Measurements from ENCODE around the gene RB1.

DNA sequence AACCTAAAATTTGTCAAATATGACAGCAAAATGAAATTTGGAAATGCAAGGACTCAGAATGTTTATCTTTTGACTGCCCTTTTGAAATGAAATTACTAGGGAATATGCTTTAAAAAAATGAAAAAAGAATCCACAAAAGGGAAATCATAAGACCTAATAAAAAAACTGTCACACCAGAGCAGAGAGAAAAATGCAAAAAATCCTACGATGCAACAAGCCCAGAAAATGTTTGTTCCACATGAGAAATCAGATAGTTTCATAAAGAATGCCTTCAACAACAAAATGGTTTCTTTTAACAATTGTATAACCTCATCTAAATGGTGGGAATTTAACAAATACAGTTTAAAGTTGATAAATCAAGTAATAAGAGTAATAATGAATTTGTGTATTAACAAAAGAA lies 101.4 kb downstream of the RB1 start:
- TF ChIP-seq, protein P1, sequence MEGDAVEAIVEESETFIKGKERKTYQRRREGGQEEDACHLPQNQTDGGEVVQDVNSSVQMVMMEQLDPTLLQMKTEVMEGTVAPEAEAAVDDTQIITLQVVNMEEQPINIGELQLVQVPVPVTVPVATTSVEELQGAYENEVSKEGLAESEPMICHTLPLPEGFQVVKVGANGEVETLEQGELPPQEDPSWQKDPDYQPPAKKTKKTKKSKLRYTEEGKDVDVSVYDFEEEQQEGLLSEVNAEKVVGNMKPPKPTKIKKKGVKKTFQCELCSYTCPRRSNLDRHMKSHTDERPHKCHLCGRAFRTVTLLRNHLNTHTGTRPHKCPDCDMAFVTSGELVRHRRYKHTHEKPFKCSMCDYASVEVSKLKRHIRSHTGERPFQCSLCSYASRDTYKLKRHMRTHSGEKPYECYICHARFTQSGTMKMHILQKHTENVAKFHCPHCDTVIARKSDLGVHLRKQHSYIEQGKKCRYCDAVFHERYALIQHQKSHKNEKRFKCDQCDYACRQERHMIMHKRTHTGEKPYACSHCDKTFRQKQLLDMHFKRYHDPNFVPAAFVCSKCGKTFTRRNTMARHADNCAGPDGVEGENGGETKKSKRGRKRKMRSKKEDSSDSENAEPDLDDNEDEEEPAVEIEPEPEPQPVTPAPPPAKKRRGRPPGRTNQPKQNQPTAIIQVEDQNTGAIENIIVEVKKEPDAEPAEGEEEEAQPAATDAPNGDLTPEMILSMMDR (conservative IDR thresholded peaks at IDR 0.05; ENCODE audit: low read depth in 2 of 2): no peak
- TF ChIP-seq, protein P2, sequence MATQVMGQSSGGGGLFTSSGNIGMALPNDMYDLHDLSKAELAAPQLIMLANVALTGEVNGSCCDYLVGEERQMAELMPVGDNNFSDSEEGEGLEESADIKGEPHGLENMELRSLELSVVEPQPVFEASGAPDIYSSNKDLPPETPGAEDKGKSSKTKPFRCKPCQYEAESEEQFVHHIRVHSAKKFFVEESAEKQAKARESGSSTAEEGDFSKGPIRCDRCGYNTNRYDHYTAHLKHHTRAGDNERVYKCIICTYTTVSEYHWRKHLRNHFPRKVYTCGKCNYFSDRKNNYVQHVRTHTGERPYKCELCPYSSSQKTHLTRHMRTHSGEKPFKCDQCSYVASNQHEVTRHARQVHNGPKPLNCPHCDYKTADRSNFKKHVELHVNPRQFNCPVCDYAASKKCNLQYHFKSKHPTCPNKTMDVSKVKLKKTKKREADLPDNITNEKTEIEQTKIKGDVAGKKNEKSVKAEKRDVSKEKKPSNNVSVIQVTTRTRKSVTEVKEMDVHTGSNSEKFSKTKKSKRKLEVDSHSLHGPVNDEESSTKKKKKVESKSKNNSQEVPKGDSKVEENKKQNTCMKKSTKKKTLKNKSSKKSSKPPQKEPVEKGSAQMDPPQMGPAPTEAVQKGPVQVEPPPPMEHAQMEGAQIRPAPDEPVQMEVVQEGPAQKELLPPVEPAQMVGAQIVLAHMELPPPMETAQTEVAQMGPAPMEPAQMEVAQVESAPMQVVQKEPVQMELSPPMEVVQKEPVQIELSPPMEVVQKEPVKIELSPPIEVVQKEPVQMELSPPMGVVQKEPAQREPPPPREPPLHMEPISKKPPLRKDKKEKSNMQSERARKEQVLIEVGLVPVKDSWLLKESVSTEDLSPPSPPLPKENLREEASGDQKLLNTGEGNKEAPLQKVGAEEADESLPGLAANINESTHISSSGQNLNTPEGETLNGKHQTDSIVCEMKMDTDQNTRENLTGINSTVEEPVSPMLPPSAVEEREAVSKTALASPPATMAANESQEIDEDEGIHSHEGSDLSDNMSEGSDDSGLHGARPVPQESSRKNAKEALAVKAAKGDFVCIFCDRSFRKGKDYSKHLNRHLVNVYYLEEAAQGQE (IDR thresholded peaks at IDR 0.05; ENCODE audit: unreplicated experiment): no peak
- no peak for TF ChIP-seq JUNB (IDR thresholded peaks at IDR 0.05; ENCODE audit: unreplicated experiment)

All from GM23338 (cell line).